HG02610 (cell line): ENCODE measurements around the gene STX8.

Source experiments
- ATAC-seq: cut with Tn5 transposase; IDR thresholded peaks from one replicate; pipeline ENCODE4 v1.9.1; 2021; ENCODE audit warnings: mild to moderate bottlenecking, moderate library complexity; ENCODE audit not compliant: unreplicated experiment

The STX8 gene

GRCh38 chr17:9244066-9245052 is 331.3 kb downstream of the STX8 start:
- no peak for ATAC-seq

GRCh38 chr17:9242983-9243382 is 332.6 kb downstream of the STX8 start:
- no peak for ATAC-seq

- ATAC-seq: no peak
Observed at GRCh38 chr17:9242497-9242881, 333.1 kb downstream of the STX8 start.

GRCh38 chr17:9241774-9242496 is 333.7 kb downstream of the STX8 start:
- no peak for ATAC-seq

GRCh38 chr17:9241371-9241712 is 334.3 kb downstream of the STX8 start:
- ATAC-seq: no peak

GRCh38 chr17:9240659-9241370 is 334.8 kb downstream of the STX8 start:
- no peak for ATAC-seq

GRCh38 chr17:9239793-9240658 is 335.6 kb downstream of the STX8 start:
- peak; percentile 59 for ATAC-seq

- ATAC-seq: no peak
Observed at GRCh38 chr17:9239246-9239792, 336.3 kb downstream of the STX8 start.

- no peak for ATAC-seq
Observed at GRCh38 chr17:9238340-9239245, 337.0 kb downstream of the STX8 start.

GRCh38 chr17:9237661-9238301 is 337.8 kb downstream of the STX8 start:
- no peak for ATAC-seq

GRCh38 chr17:9237053-9237410 is 338.6 kb downstream of the STX8 start:
- ATAC-seq: no peak

GRCh38 chr17:9236286-9237052 is 339.2 kb downstream of the STX8 start:
- no peak for ATAC-seq

- no peak for ATAC-seq
Observed at GRCh38 chr17:9235346-9235745, 340.3 kb downstream of the STX8 start.

GRCh38 chr17:9234389-9234945 is 341.2 kb downstream of the STX8 start:
- no peak for ATAC-seq

GRCh38 chr17:9233761-9234160 is 341.9 kb downstream of the STX8 start:
- no peak for ATAC-seq

GRCh38 chr17:9233271-9233599 is 342.4 kb downstream of the STX8 start:
- ATAC-seq: no peak

GRCh38 chr17:9232591-9233270 is 342.9 kb downstream of the STX8 start:
- no peak for ATAC-seq
